Stimulated activated CD8-positive, alpha-beta memory T cell treated with anti-CD3 and anti-CD28 coated beads, Interleukin-4, amount 100 ng/mL, for 1 hour (primary cell): ENCODE data around the gene ADARB2.
"Not testable (repeated sequence)": the region's sequence is repeated elsewhere in the genome, so short reads cannot be mapped to it uniquely, and the experiment has no call there.

Source experiments
- DNase-seq, 2 donors: peaks; one replicate each; pipeline ENCODE4 v3.0.0-alpha.2; 2020; ENCODE audit warnings: low read depth in 2 of 2, low spot score in 1 of 2

The ADARB2 gene

GRCh38 chr10:1274111-1274661 lies 463.1 kb downstream of the ADARB2 start:
- DNase-seq: no peak

GRCh38 chr10:1273372-1274105 lies 463.8 kb downstream of the ADARB2 start:
- DNase-seq: no peak

DNA sequence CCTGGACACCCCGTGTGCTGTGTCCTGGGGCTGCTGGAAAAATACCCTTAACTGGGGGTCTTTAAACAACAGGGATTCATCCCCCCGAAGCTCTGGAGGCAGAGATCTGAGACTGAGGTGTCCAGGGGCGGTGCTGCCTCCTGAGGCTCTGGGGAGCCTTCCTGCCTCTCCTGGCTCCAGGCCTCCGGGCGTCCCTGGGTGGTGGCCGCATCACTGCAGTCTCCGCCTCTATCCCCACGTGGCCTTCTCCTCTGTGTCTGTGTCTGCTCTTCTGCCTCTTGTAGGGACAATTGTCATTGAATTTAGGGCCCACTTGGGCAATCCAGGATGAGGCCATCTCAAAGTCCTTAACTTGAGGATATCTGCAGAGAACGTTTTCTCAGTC lies 464.6 kb downstream of the ADARB2 start:
- no peak for DNase-seq

- no peak for DNase-seq
These were observed 465.1 kb downstream of the ADARB2 start for GRCh38 chr10:1272079-1272776.

DNA sequence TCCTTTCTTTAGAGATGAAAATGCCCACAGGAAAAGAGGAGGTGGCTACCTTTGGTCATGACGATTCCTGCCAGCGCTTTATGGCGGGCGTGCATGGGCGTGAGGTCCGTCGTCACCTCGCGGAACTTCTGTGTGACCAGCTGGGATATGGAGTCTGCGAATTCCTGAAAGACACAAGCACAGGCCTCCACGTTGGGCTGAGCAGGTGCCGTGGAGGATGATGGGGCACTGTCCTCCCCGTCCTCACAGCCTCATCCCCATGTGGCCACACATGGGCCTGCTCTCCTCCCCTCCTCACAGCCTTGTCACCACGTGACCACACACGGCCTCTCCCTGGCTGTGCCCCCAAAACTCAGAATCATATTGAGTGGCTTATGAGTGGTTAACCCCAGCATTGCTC lies 466.4 kb downstream of the ADARB2 start:
- no peak for DNase-seq

DNA sequence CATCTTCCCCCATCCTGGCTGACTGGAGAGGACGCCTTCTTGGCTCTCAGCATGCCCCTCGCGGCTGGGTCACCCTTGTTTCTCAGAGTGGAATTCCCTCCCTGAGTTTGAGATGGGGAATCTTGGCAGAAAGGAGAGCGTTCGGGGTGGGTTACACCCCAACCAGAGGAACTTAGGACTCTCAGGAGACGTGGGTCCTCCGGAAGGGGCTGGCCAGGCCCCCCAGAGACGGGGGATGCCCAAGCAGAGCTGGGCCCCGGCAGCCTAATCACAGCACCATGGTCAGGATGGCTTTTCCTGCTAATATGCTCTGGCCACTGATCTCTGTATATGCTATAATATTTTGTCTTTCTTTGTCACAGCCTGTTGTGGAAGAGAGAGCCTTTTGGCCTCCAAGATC lies 466.8 kb downstream of the ADARB2 start:
- DNase-seq: no peak

- no peak for DNase-seq
These were observed 468.5 kb downstream of the ADARB2 start for GRCh38 chr10:1268831-1269230.

GRCh38 chr10:1267568-1267967 lies 469.8 kb downstream of the ADARB2 start:
- no peak for DNase-seq

- no peak for DNase-seq
These were observed 470.2 kb downstream of the ADARB2 start for GRCh38 chr10:1267148-1267547.

DNA sequence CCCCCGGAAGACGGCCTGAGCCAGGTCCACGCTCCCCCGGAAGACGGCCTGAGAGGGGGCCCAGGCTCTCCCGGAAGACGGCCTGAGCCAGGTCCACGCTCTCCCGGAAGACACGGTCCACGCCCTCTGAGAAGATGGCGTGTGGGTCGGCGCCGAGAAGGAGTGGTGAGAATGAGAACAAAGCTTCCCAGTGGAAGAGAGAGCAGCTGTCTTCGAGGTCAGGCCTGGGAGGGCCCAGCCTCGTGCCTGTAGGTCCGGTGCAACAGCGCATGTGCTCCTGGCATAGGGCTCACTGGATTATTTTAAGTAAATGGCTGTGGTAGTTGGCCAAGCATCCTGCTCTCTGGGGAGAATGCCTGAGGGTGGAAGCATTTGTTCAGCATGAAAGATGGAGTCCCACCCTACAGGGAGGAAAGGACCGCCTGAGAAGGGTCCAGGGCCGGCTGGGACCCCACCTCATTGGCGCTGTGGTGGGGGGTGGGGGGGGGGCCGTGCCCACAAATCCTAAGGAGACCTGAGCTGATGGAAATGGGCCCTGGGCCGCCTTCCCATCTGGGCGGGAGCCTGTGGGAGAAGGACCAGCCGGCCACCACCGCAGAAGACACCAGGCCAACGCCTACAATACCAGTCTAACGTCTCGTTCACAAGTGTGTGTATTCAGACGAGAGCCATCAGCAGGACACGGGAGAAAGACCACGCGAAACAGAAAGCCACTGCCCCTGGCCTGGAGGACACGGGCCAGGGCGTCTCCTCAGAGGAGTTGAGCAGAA lies 471.1 kb downstream of the ADARB2 start:
- DNase-seq: no peak

- DNase-seq: no peak
These were observed 473.3 kb downstream of the ADARB2 start for GRCh38 chr10:1264001-1264400.

GRCh38 chr10:1257274-1257673 lies 480.1 kb downstream of the ADARB2 start:
- DNase-seq: no peak

GRCh38 chr10:1256432-1256725 lies 480.9 kb downstream of the ADARB2 start:
- no peak for DNase-seq

GRCh38 chr10:1255600-1256431 lies 481.5 kb downstream of the ADARB2 start:
- DNase-seq: no peak

DNA sequence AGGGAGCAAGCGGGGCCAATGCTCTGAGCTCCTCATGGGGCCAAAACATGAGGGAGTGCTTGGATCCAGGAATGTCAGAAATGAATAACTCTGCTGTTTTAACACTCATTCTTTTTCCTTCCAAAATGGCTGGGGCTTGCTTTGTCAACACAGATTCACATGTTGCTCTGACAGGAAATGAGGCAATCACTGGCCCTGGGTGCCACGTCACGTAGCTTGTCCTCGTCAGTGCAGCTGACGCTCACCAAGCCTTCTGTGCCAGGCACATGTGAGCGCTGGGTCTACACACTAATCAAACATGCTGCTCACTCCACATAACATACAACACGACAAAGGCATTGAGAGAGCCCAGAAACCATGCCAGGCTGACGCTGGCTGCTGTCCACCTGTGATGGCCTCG lies 482.2 kb downstream of the ADARB2 start:
- no peak for DNase-seq

GRCh38 chr10:1253523-1254353 lies 483.6 kb downstream of the ADARB2 start:
- DNase-seq: no peak

DNA sequence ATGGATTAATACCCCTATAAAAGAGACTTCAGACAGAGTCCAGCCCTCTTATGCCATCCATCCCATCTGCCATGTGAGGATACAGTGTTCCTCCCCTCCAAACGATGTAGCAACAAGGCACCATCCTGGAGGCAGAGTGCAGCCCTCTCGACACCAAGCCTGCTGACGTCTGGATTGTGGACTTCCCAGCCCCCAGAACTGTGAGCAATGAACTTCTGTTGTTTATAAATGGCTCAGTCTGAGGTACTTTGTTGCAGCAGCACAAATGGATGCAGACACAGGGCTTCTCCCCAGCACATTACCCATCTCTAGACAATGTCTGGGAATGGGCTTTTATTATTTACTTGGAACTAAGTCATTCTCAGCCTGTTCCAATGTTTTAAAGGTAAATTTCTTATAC lies 485.6 kb downstream of the ADARB2 start:
- DNase-seq: no peak

DNA sequence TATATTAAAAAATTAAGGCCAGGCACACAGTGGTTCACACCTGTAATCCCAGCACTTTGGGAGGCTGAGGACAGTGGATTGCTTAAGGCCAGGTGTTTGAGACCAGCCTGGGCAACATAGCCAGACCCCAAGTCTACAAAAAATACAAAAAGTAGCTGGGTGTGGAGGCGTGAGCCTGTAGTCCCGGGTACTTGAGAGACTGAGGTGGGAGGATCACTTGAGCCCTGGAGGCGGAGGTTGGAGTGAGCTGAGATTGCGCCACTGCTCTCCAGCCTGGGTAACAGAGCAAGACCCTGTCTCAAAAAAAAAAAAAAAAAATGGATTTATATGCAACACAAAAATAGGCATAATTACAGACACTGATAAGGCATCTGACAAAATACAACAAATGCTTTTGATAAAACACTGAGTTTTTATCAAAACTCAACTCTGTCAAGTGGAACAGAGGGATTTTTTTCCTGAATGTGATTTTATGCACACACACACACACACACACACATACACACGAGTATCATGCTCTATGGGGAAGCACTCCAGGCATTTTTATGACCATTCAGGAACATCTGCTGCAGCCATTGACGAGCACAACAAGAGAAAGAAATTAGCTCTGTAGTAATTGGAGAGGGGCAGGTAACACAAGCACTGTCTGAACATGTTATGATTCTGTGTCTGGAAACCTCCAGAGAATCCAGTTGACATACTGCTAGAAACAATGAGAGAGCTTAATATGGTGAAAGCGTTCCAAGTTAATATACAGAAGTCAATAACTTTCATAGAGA lies 488.0 kb downstream of the ADARB2 start:
- no peak for DNase-seq

DNA sequence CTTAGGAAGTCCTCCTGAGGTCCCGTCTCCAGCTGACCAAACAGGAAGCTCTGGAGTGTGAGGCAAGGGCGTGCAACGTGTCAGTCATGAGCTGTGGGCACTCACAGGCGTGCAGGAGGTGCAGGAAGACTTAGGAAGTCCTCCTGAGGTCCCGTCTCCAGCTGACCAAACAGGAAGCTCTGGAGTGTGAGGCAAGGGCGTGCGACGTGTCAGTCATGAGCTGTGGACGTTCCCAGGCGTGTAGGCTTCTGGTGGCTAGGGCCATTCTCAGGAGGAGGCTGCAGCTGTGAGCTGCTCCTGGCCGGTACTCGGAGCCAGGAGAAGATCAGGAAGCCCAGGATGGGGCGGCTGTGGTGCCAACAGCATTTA lies 489.1 kb downstream of the ADARB2 start:
- not testable (repeated sequence) for DNase-seq
